ENCODE measurements around the gene PAK5.

The PAK5 gene

GRCh38 chr20:9492067-9492466, 346.8 kb downstream of the PAK5 start:
- no peak for TF ChIP-seq CTCF (IDR thresholded peaks at IDR 0.05)
- H2AFZ ChIP-seq = no peak overlapping the region
- no peaks in the 10 kb centered on the region for H3K36me3 ChIP-seq (ENCODE audit: control insufficient read depth, insufficient read depth, low read length)
- H3K4me1 ChIP-seq = no peaks in the 10 kb centered on the region
- no peak overlapping the region for H3K4me2 ChIP-seq (ENCODE audit: low read length)
- H3K27ac ChIP-seq = no peak overlapping the region
- H3K9me3 ChIP-seq (ENCODE audit: control insufficient read depth, low read length) = no peaks in the 10 kb centered on the region
- no peaks in the 10 kb centered on the region for H3K79me2 ChIP-seq
- H3K27me3 ChIP-seq (ENCODE audit: control insufficient read depth, insufficient read depth, low read length) = no peaks in the 10 kb centered on the region
- no peak overlapping the region for H3K9ac ChIP-seq
- no peak overlapping the region for H3K4me3 ChIP-seq (ENCODE audit: low read depth, low read length)

- Histone ChIP-seq H3K27me3 (ENCODE audit: control insufficient read depth, insufficient read depth, low read length) (no peaks in the 10 kb centered on the region), H3K4me3 (ENCODE audit: low read depth, low read length) (no peak overlapping the region), H3K4me1 (no peaks in the 10 kb centered on the region), H3K27ac (no peak overlapping the region), H3K36me3 (ENCODE audit: control insufficient read depth, insufficient read depth, low read length) (no peaks in the 10 kb centered on the region), H3K9ac (no peak overlapping the region), H3K9me3 (ENCODE audit: control insufficient read depth, low read length) (no peaks in the 10 kb centered on the region), H2AFZ (no peak overlapping the region), H3K79me2 (no peaks in the 10 kb centered on the region), H3K4me2 (ENCODE audit: low read length) (no peak overlapping the region)
- TF ChIP-seq CTCF (IDR thresholded peaks at IDR 0.05) = no peak
These were observed 347.6 kb downstream of the PAK5 start for GRCh38 chr20:9491324-9491723.

- Histone ChIP-seq H3K9ac (no peak overlapping the region), H3K27me3 (ENCODE audit: control insufficient read depth, insufficient read depth, low read length) (no peaks in the 10 kb centered on the region), H3K36me3 (ENCODE audit: control insufficient read depth, insufficient read depth, low read length) (no peaks in the 10 kb centered on the region), H3K27ac (no peak overlapping the region), H3K4me2 (ENCODE audit: low read length) (no peak overlapping the region), H2AFZ (no peak overlapping the region), H3K4me3 (ENCODE audit: low read depth, low read length) (no peak overlapping the region), H3K4me1 (no peaks in the 10 kb centered on the region), H3K79me2 (no peaks in the 10 kb centered on the region), H3K9me3 (ENCODE audit: control insufficient read depth, low read length) (no peaks in the 10 kb centered on the region)
- no peak for TF ChIP-seq CTCF (IDR thresholded peaks at IDR 0.05)
These were observed 348.2 kb downstream of the PAK5 start for GRCh38 chr20:9490631-9491030.

- Histone ChIP-seq H3K4me1 (no peaks in the 10 kb centered on the region), H3K27ac (no peak overlapping the region), H3K4me2 (ENCODE audit: low read length) (no peak overlapping the region), H3K9ac (no peak overlapping the region), H3K79me2 (no peaks in the 10 kb centered on the region), H2AFZ (no peak overlapping the region), H3K27me3 (ENCODE audit: control insufficient read depth, insufficient read depth, low read length) (no peaks in the 10 kb centered on the region), H3K36me3 (ENCODE audit: control insufficient read depth, insufficient read depth, low read length) (no peaks in the 10 kb centered on the region), H3K9me3 (ENCODE audit: control insufficient read depth, low read length) (no peaks in the 10 kb centered on the region), H3K4me3 (ENCODE audit: low read depth, low read length) (no peak overlapping the region)
- no peak for TF ChIP-seq CTCF (IDR thresholded peaks at IDR 0.05)
These were observed 348.7 kb downstream of the PAK5 start for GRCh38 chr20:9490161-9490560.

- no peak overlapping the region for H2AFZ ChIP-seq
- TF ChIP-seq CTCF (IDR thresholded peaks at IDR 0.05) = no peak
- H3K27ac ChIP-seq = no peak overlapping the region
- no peak overlapping the region for H3K4me3 ChIP-seq (ENCODE audit: low read depth, low read length)
- no peaks in the 10 kb centered on the region for H3K27me3 ChIP-seq (ENCODE audit: control insufficient read depth, insufficient read depth, low read length)
- no peak overlapping the region for H3K4me2 ChIP-seq (ENCODE audit: low read length)
- H3K9me3 ChIP-seq (ENCODE audit: control insufficient read depth, low read length) = no peaks in the 10 kb centered on the region
- H3K79me2 ChIP-seq = no peaks in the 10 kb centered on the region
- no peak overlapping the region for H3K9ac ChIP-seq
- no peaks in the 10 kb centered on the region for H3K36me3 ChIP-seq (ENCODE audit: control insufficient read depth, insufficient read depth, low read length)
- no peaks in the 10 kb centered on the region for H3K4me1 ChIP-seq
These were observed 350.8 kb downstream of the PAK5 start for GRCh38 chr20:9488063-9488462.
